Inferior parietal cortex (tissue), 1 donor: ENCODE data around the gene ANKH.
A peak's percentile ranks its signal among the peaks of the same experiment; 100 is the strongest.

Experiments used
- DNase-seq: peaks from one replicate; pipeline ENCODE4 v3.0.0-alpha.2; 2016; ENCODE audit errors: extremely low spot score

The ANKH gene

DNA sequence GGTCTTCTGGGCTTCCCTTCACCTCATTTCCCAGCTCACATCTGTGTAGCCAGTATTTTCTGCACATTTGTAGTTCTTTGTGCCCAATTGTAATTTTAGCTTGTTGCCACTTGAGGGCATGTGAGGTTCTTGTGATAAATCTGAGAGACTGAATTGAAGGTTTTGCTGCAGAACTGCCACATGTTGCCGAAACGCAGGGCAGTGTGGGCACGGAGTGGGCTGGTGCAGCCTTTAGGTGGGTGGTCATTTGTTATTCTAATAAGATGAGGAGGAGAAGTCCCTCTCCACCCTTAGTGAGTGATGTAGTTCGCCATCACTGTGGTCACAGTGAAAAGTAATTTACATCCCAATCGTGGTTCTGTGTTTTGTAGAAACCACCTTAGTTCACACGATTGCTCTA is 185.8 kb downstream of the ANKH start:
- peak; percentile 71 for DNase-seq

- DNase-seq, result no peak
These were observed 186.8 kb downstream of the ANKH start for GRCh38 chr5:14684757-14685156.

DNA sequence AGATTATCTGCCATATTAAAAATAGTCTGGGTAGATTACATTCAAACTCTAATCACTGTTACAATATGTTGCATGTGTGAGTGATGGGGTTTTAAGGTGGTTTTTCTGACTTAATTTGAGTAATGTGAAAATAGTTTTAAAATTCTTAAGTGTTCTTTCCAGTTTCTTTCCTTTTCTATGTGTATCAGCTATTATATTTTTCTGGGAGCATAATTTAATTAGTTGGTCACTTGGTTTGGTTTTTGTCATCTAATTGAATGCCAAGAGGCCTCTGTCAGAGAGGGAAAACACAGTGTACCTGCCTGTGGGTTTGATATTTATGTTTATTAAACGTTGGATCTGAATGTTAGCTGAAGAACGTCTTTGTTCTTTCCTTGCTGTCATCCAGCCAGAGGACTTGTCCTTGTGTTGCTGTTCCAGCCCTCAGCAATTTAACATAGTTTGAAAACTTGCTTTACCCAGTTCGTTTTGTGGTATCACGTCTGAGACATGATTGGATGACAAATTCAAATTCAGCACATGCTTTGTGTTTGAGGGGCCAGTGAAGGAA is 187.6 kb downstream of the ANKH start:
- DNase-seq, result no peak

DNA sequence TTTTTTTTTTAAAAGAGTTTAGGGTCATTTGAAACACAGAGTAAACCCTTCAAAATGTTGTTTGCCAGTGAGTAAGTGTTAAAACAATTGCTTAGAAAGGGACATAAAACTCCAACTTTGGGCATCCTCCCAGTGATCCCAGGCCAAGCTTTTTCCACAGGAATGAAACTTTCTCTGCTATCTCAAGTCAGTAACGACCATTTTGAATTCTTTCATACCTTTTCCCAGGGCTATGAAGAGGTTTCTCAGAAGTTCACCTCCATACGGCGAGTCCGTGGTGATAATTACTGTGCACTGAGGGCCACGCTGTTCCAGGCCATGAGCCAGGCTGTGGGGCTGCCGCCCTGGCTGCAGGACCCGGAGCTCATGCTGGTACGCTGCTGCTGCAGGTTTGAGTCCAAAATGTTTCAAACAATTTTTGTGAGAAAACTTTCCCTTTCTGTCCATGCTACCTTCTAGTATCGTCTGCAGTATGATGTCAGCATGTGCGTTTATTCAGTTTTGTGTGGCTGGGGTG is 190.3 kb downstream of the ANKH start:
- DNase-seq, result no peak

DNA sequence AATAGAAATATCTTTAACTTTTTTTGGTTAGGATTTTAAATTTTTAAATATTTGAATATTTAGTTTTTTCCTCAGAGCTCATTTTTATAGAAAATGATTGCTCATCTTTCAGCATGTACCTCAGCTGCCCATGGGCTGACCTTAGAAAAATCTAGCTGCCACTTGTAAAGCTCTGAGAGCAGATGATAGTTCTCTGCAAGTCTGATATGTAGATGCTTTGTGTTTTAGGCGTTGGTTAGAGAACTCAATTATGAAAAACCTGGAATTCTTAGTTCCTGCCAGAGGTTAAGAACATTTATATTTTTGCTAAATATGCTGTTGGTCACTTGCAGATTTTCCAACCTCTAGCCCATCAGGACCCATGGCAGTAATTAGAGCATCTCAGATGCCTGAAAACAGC is 192.0 kb downstream of the ANKH start:
- no peak for DNase-seq

DNA sequence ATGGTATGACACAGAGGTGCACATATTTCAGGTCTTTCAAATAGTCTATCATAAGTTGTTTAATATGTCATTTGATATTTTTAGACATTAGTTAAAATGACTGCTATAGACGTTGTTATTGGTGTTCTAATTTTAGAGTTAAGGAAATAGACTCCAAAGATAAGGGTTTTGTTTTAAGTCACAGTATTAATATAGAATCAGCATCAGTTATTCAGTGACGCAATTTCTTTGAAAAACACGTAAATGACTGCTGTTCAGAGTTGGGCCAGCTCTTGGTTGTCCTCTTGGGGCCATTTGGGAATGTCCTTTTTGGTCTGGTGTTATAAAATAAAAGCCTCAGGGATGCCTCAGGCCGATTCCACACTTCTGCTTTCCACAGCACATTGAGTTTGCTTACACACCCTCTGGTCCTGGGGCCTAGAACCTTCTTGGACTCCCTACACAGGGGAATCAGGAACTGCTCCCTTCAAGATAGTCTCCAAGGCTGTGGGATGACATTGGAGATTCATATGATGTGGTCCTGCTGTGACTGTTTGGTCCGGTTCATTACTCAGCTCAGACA is 192.7 kb downstream of the ANKH start:
- DNase-seq, result no peak

- no peak for DNase-seq
These were observed 195.3 kb downstream of the ANKH start for GRCh38 chr5:14676320-14676719.

DNA sequence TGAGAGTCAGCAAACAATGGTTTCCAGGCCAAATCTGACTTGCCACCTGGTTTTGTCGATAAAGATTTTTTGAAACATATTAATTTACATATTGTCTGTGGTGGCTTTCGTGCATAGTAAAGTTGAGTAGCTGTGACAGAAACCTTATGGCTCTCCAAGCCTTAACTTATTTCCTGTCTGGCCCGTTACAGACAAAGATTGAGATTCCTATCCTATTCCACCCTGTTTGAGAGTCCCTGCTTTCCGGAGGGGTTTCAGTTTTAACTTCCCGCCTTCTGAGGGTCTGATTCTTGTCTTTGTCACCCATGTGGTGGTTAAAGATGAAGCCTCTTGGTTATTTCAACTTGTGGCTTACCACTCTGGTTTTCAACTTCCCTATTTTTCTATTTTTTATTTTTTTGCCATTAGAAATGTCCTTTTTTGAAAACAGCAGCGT is 195.7 kb downstream of the ANKH start:
- DNase-seq, result no peak

DNA sequence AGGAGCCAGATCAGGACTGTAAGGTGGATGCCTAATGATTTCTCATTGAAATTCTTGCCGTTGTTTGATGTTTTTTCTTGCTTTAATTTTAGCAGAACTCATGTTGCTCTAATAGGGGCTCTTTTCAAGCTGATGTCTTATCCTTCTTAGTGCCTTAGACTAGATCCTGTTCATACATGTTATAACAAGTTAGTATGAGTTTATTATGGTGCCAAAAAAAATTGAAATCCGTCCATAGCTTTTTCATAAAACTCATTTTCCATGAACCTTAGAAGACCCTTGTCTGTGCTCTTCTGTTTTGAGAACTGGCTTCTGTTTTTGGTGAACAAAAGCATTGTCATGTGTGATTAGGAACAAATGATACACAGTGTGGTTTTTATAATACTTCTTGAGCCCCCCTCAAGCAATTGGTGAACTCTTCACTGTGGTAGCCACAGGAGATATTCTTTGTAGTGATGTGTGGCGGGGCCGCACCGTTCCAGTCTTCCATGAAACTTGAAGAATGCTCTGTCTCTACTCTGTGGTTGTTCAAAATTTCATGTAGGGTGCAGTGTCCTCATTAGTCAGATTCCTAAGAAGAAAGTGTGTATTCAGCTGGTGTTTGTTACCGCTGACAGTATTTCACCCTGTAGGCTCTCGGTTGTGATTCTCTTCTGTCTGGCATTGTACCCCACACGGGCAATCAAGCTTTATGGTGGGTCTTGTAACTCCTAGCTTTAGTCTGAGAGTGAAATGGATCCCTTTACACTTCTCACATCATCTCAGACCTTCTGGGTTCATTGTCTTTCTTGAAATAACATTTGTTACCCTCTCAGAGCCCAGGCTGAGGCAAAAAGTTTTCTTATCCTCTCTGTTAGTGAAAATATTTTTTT is 196.4 kb downstream of the ANKH start:
- no peak for DNase-seq

DNA sequence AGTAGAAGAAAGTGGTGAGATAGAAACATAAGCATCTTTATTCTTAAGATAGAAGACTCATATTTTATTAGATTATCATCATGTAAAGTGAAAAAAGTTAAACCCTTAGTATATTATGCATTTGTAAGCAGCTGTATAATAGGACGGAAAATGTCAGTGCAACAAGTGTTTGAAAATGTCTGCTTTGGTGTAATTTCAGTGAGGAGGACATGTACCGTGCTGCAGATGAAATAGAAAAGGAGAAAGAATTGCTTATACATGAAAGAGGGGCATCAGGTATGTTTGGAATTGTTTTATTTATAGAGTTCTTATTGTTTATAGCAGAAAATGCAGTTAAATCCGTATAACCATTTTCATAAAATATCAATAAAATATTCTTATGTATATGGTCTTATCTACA is 198.1 kb downstream of the ANKH start:
- no peak for DNase-seq

- no peak for DNase-seq
These were observed 198.8 kb downstream of the ANKH start for GRCh38 chr5:14672484-14673394.

GRCh38 chr5:14672082-14672481 is 199.5 kb downstream of the ANKH start:
- no peak for DNase-seq

DNA sequence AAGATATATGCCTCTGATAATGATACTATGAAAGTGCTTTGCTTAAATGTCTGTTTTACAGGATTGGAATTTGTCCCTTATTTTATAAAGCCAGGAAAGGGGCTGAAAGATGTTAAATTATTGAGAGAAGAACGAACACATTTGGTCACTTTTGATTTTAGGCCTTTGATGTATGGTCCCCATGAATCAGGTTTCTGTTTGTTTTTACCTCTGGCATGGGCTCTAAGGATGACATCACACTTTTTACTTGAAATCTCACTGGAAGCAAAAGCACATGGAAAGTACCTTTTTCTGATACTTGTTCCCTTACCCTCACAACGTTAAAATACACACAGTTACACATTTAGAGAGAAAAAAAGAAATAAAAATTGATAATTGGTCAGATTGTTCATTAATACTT is 200.2 kb downstream of the ANKH start:
- no peak for DNase-seq

- no peak for DNase-seq
These were observed 201.6 kb downstream of the ANKH start for GRCh38 chr5:14669975-14670374.

GRCh38 chr5:14669415-14669814 is 202.2 kb downstream of the ANKH start:
- DNase-seq, result no peak

- no peak for DNase-seq
These were observed 203.4 kb downstream of the ANKH start for GRCh38 chr5:14668181-14668591.

DNA sequence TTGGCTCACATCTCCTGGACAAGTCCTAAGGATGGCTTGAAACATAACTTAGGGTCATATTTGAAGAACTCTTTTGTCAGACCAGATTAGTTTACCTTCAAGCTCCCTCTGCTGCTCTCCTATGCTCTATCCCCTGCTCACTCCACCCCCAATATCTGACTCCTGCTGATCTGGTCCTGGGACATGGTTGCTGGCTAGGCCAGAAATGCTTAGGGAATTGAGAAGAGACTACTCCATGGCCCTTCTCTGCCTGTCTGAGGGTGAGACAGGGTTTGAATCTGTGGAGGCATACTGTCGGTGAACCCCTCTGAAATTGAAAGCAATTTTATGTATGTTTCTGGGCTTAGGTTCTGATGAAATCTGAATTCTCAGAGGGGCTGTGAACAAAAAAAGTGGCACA is 203.8 kb downstream of the ANKH start:
- DNase-seq, result no peak

DNA sequence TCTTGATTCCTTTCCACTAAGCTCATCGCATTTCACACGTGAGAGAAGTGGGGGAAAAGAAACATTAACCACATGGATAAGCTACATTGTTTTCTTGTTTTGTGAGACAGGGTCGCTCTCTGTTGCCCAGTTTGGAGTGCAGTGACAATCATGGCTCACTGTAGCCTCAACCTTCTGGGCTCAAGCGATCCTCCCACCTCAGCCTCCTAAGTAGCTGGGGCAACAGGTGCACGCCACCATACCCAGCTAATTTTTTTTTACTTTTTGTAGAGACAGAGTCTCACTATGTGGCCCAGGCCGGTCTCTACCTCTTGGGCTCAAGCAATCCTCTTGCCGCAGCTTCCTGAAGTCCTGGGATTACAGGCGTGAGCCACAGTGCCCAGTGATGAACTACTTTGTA is 204.3 kb downstream of the ANKH start:
- no peak for DNase-seq

DNA sequence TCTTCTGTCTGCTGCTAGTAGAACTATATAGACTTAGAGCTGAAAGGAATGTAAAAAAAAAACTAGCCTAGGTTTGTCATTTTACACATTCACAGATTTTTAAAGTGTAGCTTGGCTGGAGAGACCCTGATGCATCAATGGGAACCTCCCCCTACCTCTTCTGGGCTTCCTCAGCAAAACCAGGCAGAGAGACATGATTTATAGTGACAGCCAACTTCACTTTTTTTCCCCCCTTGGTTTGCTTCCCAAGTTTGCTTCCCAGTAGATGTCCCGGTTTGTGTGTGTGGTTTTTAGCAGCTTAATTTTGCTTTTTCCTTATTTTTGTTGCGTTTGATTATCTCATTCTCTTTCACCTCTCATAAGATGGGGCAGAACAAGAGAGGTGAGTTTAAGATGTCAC is 205.2 kb downstream of the ANKH start:
- no peak for DNase-seq

GRCh38 chr5:14665949-14666348 is 205.6 kb downstream of the ANKH start:
- no peak for DNase-seq

DNA sequence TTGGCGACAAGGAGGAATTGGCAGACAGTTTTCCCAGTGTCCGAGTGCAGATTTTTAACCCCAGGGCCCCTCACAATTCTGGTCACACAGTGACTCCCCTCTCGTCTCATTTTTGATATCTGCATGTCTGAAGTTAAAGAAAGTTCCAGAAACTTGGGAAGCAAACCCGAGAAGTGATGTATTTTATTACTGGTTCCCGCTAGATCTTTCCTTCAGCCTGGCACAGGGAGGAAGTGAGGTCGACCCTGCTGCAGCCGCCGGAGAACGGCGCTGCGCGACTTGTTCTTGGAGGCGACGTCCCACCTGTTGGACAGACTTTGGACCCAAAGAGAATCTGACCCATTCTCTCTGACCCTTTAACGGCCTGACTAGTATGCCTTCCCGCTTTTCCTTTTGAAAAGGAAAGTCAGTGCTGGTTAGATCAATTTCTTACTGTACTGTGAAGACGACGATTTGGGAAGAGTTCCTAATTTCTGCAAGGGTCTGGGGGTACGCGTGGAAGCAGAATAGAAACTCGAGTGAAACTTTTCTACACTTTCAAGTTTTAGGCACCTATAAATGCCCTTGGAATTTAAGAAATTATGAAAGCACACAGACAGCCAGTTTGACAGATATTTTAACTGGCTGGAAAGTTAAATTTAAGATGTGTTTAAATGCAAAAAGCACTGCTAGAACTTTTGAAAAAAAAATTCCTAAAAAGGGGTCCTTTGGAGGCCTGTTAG is 206.3 kb downstream of the ANKH start:
- peak; percentile 38 for DNase-seq
